Neutrophil (primary cell): Measurements from ENCODE around the gene RAD51B.

Experiments
- H3K27ac ChIP-seq: fragments of 200-600 bp; sonication (generic); 2 replicates; pipeline ENCODE4 v1.5.1; 2016; ENCODE audit warnings: mild to moderate bottlenecking, moderate library complexity
- H3K27me3 ChIP-seq: fragments of 200-600 bp; sonication (generic); 2 replicates; pipeline ENCODE4 v1.6.0; 2016; ENCODE audit warnings: mild to moderate bottlenecking
- H3K36me3 ChIP-seq: fragments of 200-600 bp; sonication (generic); 2 replicates; pipeline ENCODE4 v1.5.1; 2017
- H3K4me1 ChIP-seq, 2 experiments: fragments of 200-600 bp in 1 of 2; sonication (generic) in 1 of 2; 1 replicate in 1 of 2; 2 replicates in 1 of 2; pipeline versions ENCODE4 v1.5.1 to v1.6.1; 2013 to 2016; ENCODE audit warnings: low read depth in 1 of 2, low read length in 1 of 2, mild to moderate bottlenecking in 1 of 2, moderate library complexity in 1 of 2; ENCODE audit not compliant: control insufficient read depth in 1 of 2, insufficient read depth in 1 of 2
- H3K4me3 ChIP-seq, 2 experiments: fragments of 200-600 bp in 1 of 2; sonication (generic) in 1 of 2; 1 replicate in 1 of 2; 2 replicates in 1 of 2; pipeline ENCODE4 v1.5.1; 2013 to 2016; ENCODE audit warnings: low read depth in 1 of 2, low read length in 1 of 2, mild to moderate bottlenecking in 1 of 2, moderate library complexity in 1 of 2
- H3K9me3 ChIP-seq: fragments of 200-600 bp; sonication (generic); 2 replicates; pipeline ENCODE4 v1.5.1; 2016
- CTCF ChIP-seq: fragments of 200-600 bp; sonication (generic); IDR thresholded peaks from 2 replicates; pipeline ENCODE4 v1.5.1; 2016; ENCODE audit warnings: antibody characterized with exemption

Gene RAD51B

GRCh38 chr14:68239988-68240771 lies 420.6 kb downstream of the RAD51B start:
- Histone ChIP-seq H3K27ac (no peak overlapping the region), H3K4me3 (no peak overlapping the region), H3K27me3 (no peaks in the 10 kb centered on the region), H3K9me3 (no peaks in the 10 kb centered on the region), H3K36me3 (no peaks in the 10 kb centered on the region), H3K4me1 (no peaks in the 10 kb centered on the region)
- no peak for TF ChIP-seq CTCF

DNA sequence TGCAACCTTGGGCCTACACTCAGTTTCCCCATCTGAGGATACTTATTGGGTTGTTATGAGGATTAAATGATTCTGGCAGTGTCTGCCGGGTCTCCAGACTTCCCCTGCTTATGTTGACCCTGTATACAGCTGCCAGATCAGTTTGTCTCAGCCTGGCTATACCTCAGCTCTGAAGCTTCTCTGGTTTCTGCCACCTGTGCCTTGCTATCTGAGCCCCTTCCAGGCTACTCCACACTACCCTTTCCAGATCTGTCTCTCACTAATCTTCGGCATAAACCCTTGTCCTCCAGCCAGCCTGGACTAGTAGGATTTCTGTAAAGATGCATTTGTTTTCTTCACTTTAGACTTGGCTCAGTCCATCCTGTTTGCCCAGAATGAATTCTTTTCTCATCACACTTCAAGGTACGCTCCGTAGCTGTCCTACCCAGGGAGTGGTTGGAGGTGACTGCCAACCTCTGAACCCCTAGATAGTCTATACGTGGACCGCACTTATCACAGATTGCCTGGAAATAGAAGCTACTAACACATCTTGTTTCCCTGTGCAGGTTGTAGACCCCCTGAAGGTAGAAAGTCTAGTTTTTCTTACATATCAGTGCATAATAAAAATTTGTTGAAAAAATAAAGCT lies 422.4 kb downstream of the RAD51B start:
- no peak overlapping the region for H3K4me3 ChIP-seq
- H3K9me3 ChIP-seq, result no peaks in the 10 kb centered on the region
- TF ChIP-seq CTCF, result no peak
- no peaks in the 10 kb centered on the region for H3K4me1 ChIP-seq
- H3K27ac ChIP-seq, result no peak overlapping the region
- H3K36me3 ChIP-seq, result no peaks in the 10 kb centered on the region
- H3K27me3 ChIP-seq, result no peaks in the 10 kb centered on the region

DNA sequence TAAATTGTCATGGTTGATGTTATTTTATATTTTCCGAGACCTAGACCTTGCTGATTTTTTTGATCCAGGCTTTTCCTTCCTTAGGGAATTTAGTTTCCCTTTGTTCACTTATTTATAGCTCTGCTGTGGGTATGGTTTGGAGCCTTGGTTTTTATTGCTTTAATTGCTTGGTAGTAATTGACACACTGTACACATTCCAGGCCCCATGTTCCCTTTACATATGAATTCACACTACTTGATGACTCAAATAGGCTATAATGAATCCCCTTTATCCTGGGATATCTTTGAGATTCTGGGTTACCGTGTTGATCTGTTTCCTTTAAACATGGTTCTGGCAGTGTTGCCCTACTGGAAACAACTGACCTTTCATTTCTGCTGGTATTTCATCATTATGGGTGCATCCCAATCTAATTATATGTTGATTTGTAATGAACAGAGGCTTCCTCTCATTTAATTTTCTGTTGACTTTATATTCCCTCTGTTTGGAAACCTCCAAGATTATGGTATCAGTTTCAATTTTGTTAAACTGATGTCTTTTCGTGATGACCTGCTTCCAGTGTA lies 424.0 kb downstream of the RAD51B start:
- TF ChIP-seq CTCF, result no peak
- Histone ChIP-seq H3K36me3 (no peaks in the 10 kb centered on the region), H3K4me3 (no peak overlapping the region), H3K4me1 (peaks cover 10 to 12% of the 10 kb centered on the region in 2 experiments), H3K9me3 (no peaks in the 10 kb centered on the region), H3K27me3 (no peaks in the 10 kb centered on the region), H3K27ac (no peak overlapping the region)

GRCh38 chr14:68244262-68244980 lies 424.8 kb downstream of the RAD51B start:
- Histone ChIP-seq H3K9me3 (no peaks in the 10 kb centered on the region), H3K4me1 (peaks cover 10 to 12% of the 10 kb centered on the region in 2 experiments), H3K27me3 (no peaks in the 10 kb centered on the region), H3K36me3 (no peaks in the 10 kb centered on the region), H3K4me3 (no peak overlapping the region), H3K27ac (no peak overlapping the region)
- no peak for TF ChIP-seq CTCF

- Histone ChIP-seq H3K4me3 (no peak overlapping the region), H3K27me3 (no peaks in the 10 kb centered on the region), H3K27ac (no peak overlapping the region), H3K9me3 (no peaks in the 10 kb centered on the region), H3K36me3 (no peaks in the 10 kb centered on the region), H3K4me1 (peaks cover 10 to 12% of the 10 kb centered on the region in 2 experiments)
- no peak for TF ChIP-seq CTCF
Observed at GRCh38 chr14:68245146-68246073, 425.8 kb downstream of the RAD51B start.
